Osteoblast (primary cell): ENCODE results near the gene BPIFB3. TPM values are rescaled to one million over a fixed set of nuclear protein-coding genes. Genes with fewer than 3 reads are reported as not detected.

Experiments used
- DNase-seq: peaks from one replicate; pipeline ENCODE4 v3.0.0; 2011; ENCODE audit warnings: low spot score, mixed read lengths; ENCODE audit not compliant: insufficient read length; ENCODE audit errors: missing footprints
- H2AFZ ChIP-seq: 2 replicates; pipeline ENCODE4 v1.6.0; 2011; ENCODE audit warnings: mild to moderate bottlenecking, low read length
- H3K27ac ChIP-seq: 2 replicates; pipeline ENCODE4 v1.5.1; 2011; ENCODE audit warnings: mild to moderate bottlenecking, low read depth, low read length, moderate library complexity
- H3K27me3 ChIP-seq: 2 replicates; pipeline ENCODE4 v1.6.0; 2012; ENCODE audit warnings: mild to moderate bottlenecking, control low read depth, inconsistent platforms, low read length, moderate library complexity; ENCODE audit not compliant: insufficient read depth
- H3K36me3 ChIP-seq: 2 replicates; pipeline ENCODE4 v1.5.1; 2011; ENCODE audit warnings: mild to moderate bottlenecking, low read length, control low read depth, moderate library complexity; ENCODE audit not compliant: insufficient read depth
- H3K4me1 ChIP-seq: 2 replicates; pipeline ENCODE4 v1.5.1; 2011; ENCODE audit warnings: mild to moderate bottlenecking, low read length, control low read depth, moderate library complexity; ENCODE audit not compliant: insufficient read depth
- H3K4me2 ChIP-seq: 2 replicates; pipeline ENCODE4 v1.6.0; 2011; ENCODE audit warnings: mild to moderate bottlenecking, low read length; ENCODE audit not compliant: insufficient read depth
- H3K4me3 ChIP-seq: fragments of 200-600 bp; sonication (generic); 3 replicates; pipeline ENCODE4 v1.5.1; 2012; ENCODE audit warnings: mild to moderate bottlenecking, low read length, inconsistent platforms; ENCODE audit not compliant: insufficient read depth
- H3K79me2 ChIP-seq: 2 replicates; pipeline ENCODE4 v1.6.0; 2012; ENCODE audit warnings: mild to moderate bottlenecking, low read length, control low read depth, inconsistent platforms; ENCODE audit not compliant: insufficient read depth
- H3K9me3 ChIP-seq: 2 replicates; pipeline ENCODE4 v1.5.1; 2011; ENCODE audit warnings: low read depth, low read length, control low read depth
- H4K20me1 ChIP-seq: 2 replicates; pipeline ENCODE4 v1.6.0; 2012; ENCODE audit warnings: mild to moderate bottlenecking, low read length, control low read depth; ENCODE audit not compliant: insufficient read depth
- CTCF ChIP-seq: IDR thresholded peaks from 2 replicates; pipeline ENCODE4 v1.5.1; 2011; ENCODE audit warnings: mild to moderate bottlenecking, low read depth, low read length, moderate library complexity; ENCODE audit errors: extremely low read depth
- total RNA-seq: library from RNA; depleted of rRNA; stranded (reverse); fragments of >200 nt; gene quantifications from 2 replicates; pipeline ENCODE4 v1.2.3, GENCODE V29; 2012

Gene BPIFB3
- total RNA-seq, 1 donor, result not detected

- TF ChIP-seq CTCF, result no peak
- Histone ChIP-seq H3K4me3 (no peak overlapping the region), H2AFZ (no peak overlapping the region), H3K36me3 (no peaks in the 10 kb centered on the region), H3K27me3 (peaks cover 6% of the 10 kb centered on the region), H3K27ac (no peak overlapping the region), H3K79me2 (no peaks in the 10 kb centered on the region), H3K4me1 (no peaks in the 10 kb centered on the region), H4K20me1 (no peaks in the 10 kb centered on the region), H3K9me3 (no peaks in the 10 kb centered on the region), H3K4me2 (no peak overlapping the region)
- no peak for DNase-seq
Measured at GRCh38 chr20:33069673-33070072, 16.0 kb downstream of the BPIFB3 start.

GRCh38 chr20:33070111-33071053 lies 16.7 kb downstream of the BPIFB3 start:
- Histone ChIP-seq H3K27ac (no peak overlapping the region), H3K9me3 (no peaks in the 10 kb centered on the region), H3K27me3 (peaks cover 7% of the 10 kb centered on the region), H3K79me2 (no peaks in the 10 kb centered on the region), H2AFZ (no peak overlapping the region), H3K4me2 (no peak overlapping the region), H3K4me3 (no peak overlapping the region), H4K20me1 (no peaks in the 10 kb centered on the region), H3K36me3 (no peaks in the 10 kb centered on the region), H3K4me1 (no peaks in the 10 kb centered on the region)
- no peak for DNase-seq
- TF ChIP-seq CTCF, result no peak

- no peak for DNase-seq
- no peak overlapping the region for H3K4me3 ChIP-seq
- no peaks in the 10 kb centered on the region for H3K4me1 ChIP-seq
- no peak overlapping the region for H3K27ac ChIP-seq
- TF ChIP-seq CTCF, result no peak
- no peak overlapping the region for H3K4me2 ChIP-seq
- no peaks in the 10 kb centered on the region for H3K9me3 ChIP-seq
- no peaks in the 10 kb centered on the region for H4K20me1 ChIP-seq
- H3K36me3 ChIP-seq, result no peaks in the 10 kb centered on the region
- no peaks in the 10 kb centered on the region for H3K79me2 ChIP-seq
- peaks cover 10% of the 10 kb centered on the region for H3K27me3 ChIP-seq
- no peak overlapping the region for H2AFZ ChIP-seq
Measured at GRCh38 chr20:33071198-33071597, 17.5 kb downstream of the BPIFB3 start.

DNA sequence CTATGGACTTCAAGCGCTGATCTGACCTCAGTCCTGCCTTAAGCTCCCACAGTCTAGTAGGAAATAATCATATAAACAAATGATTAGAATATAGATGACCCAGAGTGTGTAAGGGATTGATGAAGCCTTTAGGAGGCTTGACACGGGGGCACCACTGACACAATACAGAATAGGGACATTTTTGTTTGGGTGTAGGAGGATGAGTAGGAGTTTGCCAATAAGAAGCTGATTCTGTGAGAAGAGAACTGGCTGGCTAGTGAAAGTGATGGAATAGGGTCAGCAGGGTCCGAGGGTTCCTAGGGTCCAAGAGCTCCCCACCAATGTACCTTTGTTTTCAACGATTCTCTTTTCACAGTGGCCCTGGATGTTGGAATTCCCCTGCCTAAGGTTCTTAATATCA lies 18.7 kb downstream of the BPIFB3 start:
- H3K27ac ChIP-seq, result no peak overlapping the region

More for the DNA sequence above, 18.7 kb downstream of the BPIFB3 start:
- Histone ChIP-seq H3K9me3 (no peaks in the 10 kb centered on the region), H2AFZ (no peak overlapping the region), H3K4me1 (no peaks in the 10 kb centered on the region), H4K20me1 (no peaks in the 10 kb centered on the region), H3K36me3 (no peaks in the 10 kb centered on the region), H3K27me3 (peaks cover 10% of the 10 kb centered on the region), H3K4me2 (no peak overlapping the region), H3K79me2 (no peaks in the 10 kb centered on the region), H3K4me3 (no peak overlapping the region)
- DNase-seq, result no peak
- no peak for TF ChIP-seq CTCF
